ENCODE measurements around the gene NEK8.

NEK8 gene

GRCh38 chr17:28705074-28705659, 23.4 kb upstream of the NEK8 start:
- Histone ChIP-seq H3K27me3 (no peaks in the 10 kb centered on the region), H3K36me3 (peaks cover 34 to 61% (median 41%) of the 10 kb centered on the region in 3 donors), H3K9me3 (no peaks in the 10 kb centered on the region), H3K4me1 (peaks cover 0 to 3% (median 0%) of the 10 kb centered on the region in 4 donors), H3K27ac (no peak overlapping the region), H3K4me3 (no peak overlapping the region)
- no peak for TF ChIP-seq CTCF (IDR thresholded peaks at IDR 0.05)
- intact Hi-C loops (cut with DNase I; ENCODE audit: low total_unique reads), result no loop called here
- no peak for DNase-seq

GRCh38 chr17:28705728-28706334, 22.8 kb upstream of the NEK8 start:
- DNase-seq, result no peak
- Histone ChIP-seq H3K27ac (no peak overlapping the region), H3K27me3 (no peaks in the 10 kb centered on the region), H3K4me1 (peaks cover 0 to 7% (median 0%) of the 10 kb centered on the region in 4 donors), H3K36me3 (peaks cover 27 to 55% (median 35%) of the 10 kb centered on the region in 3 donors), H3K9me3 (no peaks in the 10 kb centered on the region), H3K4me3 (no peak overlapping the region)
- no peak for TF ChIP-seq CTCF (IDR thresholded peaks at IDR 0.05)
- intact Hi-C loops (cut with DNase I; ENCODE audit: low total_unique reads), result no loop called here

- H3K27ac ChIP-seq, result no peak overlapping the region
- no peak for DNase-seq
- intact Hi-C loops (cut with DNase I; ENCODE audit: low total_unique reads), result no loop called here
These were observed 21.9 kb upstream of the NEK8 start for GRCh38 chr17:28706471-28707338.

GRCh38 chr17:28707339-28707720, 21.3 kb upstream of the NEK8 start:
- Histone ChIP-seq H3K4me1 (peaks cover 0 to 16% (median 8%) of the 10 kb centered on the region in 4 donors), H3K27ac (no peak overlapping the region), H3K4me3 (no peak overlapping the region), H3K9me3 (no peaks in the 10 kb centered on the region), H3K27me3 (no peaks in the 10 kb centered on the region), H3K36me3 (peaks cover 12 to 40% (median 20%) of the 10 kb centered on the region in 3 donors)
- TF ChIP-seq CTCF (IDR thresholded peaks at IDR 0.05), result no peak
- no peak for DNase-seq
- intact Hi-C loops (cut with DNase I; ENCODE audit: low total_unique reads), result no loop called here

More at GRCh38 chr17:28706471-28707338, 21.9 kb upstream of the NEK8 start:
- Histone ChIP-seq H3K36me3 (peaks cover 18 to 46% (median 26%) of the 10 kb centered on the region in 3 donors), H3K9me3 (no peaks in the 10 kb centered on the region), H3K4me3 (no peak overlapping the region), H3K4me1 (peaks cover 0 to 10% (median 2%) of the 10 kb centered on the region in 4 donors), H3K27me3 (no peaks in the 10 kb centered on the region)
- TF ChIP-seq CTCF (IDR thresholded peaks at IDR 0.05), result no peak

- peak overlapping the region; percentile 60 to 72 for H3K4me3 ChIP-seq
- no peaks in the 10 kb centered on the region for H3K9me3 ChIP-seq
- no peaks in the 10 kb centered on the region for H3K27me3 ChIP-seq
- DNase-seq, result peak; percentile 89 to 96
- peaks cover 11 to 28% (median 23%) of the 10 kb centered on the region in 3 donors for H3K36me3 ChIP-seq
- peak overlapping the region; percentile 90 to 98 for H3K27ac ChIP-seq
- H3K4me1 ChIP-seq, result peaks cover 0 to 23% (median 15%) of the 10 kb centered on the region in 4 donors
- intact Hi-C loops (cut with DNase I; ENCODE audit: low total_unique reads), result no loop called here
- TF ChIP-seq CTCF (IDR thresholded peaks at IDR 0.05), result no peak
These were observed 17.5 kb upstream of the NEK8 start for GRCh38 chr17:28710861-28711722.

Measured in tibial artery (tissue), 4 donors.